ENCODE data around the gene PIP4K2A.

PIP4K2A gene

DNA sequence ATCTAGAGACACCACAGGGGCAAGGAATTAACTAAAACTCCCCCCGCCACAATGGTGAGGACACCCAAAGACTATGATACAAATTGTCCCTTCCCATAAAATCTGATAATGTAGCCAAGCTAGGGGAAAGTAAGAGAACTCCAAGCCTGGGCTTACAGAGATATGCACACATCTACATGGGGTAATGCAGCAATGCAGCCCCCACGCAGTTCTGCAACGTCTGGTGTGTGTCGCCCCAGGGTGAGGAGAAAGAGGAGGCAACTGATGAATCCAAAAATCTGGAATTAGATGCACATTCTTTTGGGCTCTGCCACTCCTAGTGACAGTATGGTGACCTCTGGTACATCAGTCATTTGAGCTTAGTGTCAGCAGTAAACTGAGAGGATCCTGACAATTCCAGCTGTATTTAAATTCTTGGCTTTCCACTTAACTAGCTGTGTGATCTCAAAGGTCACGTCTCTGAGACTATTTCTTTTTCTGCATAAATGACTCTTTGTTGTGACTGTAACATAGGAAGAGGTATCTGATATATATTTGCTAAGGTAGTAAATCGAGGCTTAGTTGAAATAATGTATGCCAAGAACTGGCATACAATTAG, 51.5 kb downstream of the PIP4K2A start:
- DNase-seq = no peak

DNA sequence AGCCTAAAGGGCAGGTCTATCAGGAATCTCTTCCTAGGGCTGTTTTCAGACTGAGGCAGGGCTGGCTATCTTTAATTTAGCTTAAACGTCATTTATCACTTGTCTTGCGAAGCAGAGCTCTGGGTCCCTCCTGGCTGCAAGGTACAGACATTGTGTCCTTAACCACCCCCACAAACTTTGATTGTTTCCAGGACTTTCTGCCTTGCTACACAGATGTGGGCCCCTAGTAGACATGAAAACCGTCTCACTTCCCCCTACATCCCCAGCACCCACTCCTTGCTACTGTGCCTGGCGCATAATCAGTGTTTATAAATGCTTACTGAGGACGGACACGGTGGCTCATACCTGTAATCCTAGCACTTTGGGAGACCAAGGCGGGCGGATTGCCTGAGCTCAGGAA, 54.5 kb downstream of the PIP4K2A start:
- DNase-seq = no peak

DNA sequence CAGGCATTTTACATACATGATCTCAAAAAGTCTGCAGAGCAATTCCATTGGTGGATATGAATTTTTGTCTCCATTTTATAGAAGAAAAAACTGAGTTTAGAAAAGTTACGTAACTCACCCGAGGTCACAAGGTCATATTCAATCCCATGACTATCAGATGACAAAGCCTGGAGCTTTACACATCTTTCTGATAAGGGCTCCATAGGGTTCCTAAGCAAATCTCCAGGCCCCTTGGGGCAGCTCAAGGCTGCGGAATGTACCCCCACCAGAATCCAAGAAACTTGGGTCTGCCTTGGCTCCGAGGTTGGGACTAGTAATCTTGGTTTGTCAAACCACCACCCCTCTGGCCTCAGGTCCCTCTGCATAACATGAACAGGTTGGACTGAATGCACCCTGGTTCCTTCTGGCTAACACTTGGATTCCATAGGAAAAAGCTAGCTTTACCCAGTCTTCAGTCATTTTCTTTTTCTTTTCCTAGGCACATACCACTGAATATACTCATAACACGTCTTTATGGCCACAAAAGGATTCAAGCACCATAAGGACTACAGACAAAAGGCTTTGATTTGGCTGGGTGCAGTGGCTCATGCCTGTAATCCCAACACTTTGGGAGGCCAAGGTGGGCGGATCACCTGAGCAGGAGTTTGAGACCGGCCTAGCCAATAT, 55.5 kb downstream of the PIP4K2A start:
- no peak for DNase-seq

DNA sequence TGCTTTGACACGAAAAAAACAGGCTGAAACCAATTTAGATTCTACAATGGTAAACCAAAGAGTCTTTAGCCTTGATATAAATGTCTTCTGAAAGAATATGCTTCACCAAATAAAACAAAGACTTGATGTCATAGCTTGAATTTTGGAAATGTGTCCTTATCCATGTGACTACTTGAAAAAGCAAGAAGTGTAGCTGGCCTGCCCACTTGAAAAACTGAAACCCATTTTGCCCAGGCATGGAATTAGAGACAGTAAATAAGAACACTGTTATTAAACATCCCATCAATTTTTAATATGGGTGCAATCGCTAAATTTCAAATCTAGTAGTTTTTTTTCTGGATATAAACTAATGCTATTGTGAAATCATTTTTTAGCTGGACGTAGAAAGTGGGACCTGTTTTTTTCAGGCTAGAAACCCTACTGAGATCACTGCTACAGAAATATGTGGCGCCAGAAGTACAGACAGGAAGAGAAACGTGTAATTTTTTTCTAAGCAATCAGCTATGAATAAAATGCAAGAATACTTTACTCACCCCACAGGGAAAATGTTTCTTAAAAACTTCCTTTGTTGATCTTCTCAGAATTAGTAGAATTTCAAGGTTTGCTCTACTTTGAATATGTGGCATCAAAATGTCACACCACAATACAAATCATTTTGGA, 56.7 kb downstream of the PIP4K2A start:
- DNase-seq = no peak

DNA sequence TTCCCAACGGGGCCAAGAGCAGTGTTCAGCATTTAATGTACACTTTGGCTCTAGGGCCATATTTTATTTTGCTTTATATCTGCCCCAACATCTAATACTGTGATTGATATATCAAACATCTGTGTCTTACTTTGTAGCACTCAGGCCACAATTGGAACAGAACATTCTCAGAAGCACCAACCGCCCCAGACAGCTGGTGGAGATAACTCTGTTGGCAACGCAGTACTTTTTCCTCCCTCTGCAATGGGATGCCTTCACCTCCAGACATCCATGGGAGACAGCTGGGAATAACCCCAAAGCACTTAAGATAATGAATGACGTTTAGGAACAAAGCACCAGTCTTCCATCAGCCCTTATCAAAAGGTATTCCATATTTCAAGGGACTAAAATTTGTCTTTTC, 57.4 kb downstream of the PIP4K2A start:
- DNase-seq = no peak

DNA sequence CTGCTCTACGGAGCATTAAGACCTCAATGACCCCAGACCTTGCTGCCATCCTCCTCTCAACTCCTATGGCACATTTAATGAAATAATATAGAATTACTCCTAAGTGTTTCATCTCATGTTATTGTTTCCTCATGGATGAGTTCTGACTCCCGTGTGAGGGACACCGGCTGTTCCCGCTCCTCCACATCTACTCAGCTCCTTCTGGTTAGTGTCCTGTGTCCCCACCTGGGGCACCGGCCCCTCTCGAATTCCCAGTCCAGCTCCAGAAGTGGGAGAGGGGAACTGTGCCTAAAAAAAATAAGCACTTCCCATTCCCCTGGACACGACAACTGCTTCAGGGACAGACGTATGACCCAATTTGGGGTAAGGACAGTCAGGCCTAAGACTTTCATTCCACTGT, 58.3 kb downstream of the PIP4K2A start:
- DNase-seq = no peak

DNA sequence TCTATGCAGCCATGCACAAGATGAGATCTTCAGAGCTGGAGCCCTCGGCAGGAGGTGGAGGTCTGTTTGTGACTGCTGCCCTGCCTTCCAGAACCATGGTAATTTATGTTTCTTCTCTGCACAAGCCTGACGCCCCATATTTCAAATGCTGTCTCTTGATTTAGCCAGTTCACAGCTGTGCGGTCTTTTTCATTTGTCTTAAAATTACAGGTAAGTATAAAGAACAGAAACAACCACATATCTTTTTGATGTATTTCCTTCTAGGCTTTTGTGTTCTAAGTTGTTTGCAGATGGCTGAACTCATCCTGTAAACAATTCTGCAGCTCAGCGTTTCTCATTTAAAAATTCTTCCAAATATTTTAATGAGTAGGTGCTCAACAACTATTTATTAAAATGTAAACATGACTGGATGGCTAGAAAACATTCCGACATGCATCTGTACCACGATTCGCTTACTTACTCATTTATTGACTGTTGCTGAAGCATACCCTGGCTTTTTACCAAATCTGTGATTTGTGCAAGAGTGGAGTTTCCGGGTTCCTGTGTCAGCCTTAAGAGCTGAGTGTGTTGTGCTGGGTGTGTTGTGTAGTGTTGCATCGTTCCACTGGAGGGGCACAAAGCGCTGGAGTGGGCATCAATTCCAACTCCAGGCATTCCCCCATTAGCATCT, 58.9 kb downstream of the PIP4K2A start:
- DNase-seq = no peak

DNA sequence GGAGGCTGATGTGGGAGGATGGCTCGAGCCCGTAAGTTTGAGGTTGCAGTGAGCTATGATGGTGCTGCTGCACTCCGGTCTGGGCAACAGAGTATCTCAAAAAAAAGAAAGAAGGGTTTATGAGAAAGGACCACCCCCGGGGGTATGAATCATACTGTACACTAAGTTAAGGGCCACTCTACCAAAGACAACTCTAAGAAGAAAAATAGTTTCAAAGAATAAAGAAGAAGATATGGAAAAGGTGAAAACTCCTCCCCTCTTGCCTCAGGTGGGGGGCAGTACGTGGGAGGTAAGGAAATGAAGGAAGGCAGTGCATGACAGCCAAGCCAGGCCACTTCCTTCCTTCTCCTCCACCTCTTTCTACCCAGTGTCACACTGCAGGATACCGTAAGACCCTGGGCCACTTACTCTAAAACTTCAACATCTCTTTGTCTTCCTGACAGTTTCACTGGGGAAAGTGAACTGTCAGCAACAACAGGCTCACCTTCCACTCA, 61.3 kb downstream of the PIP4K2A start:
- DNase-seq = no peak

DNA sequence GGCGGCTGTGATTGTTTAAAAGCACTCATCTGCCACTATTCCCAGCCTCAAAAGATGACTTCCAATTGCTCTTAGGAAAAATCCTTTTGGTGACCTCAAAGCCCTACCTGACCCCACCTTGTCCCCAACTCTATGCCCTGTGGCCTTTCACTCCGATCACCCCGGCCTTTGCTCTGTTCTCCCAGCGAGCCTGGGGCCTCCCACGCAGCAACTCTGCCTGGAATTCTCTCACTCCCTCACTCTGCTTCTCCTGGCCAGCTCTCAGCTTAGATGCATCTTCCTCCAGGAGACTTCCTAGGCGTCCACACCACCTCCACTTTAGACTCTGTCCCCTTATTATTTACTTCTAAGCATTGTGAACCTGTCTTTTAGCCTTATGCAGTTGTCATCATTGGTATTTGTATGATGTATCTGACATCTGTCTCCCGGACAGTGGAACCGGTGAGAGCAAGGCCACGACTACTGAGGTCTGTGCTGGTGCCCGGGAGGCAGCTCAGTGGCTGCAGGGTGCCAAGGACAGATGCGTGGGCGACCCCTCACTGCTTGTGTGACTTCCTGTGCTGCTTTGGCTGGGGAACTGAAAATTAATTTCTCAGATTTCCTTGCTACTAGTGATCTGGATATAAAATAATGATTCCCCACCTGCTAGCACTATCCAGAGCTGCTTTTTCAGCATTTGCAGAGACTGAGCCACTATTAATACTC, 63.0 kb downstream of the PIP4K2A start:
- no peak for DNase-seq

DNA sequence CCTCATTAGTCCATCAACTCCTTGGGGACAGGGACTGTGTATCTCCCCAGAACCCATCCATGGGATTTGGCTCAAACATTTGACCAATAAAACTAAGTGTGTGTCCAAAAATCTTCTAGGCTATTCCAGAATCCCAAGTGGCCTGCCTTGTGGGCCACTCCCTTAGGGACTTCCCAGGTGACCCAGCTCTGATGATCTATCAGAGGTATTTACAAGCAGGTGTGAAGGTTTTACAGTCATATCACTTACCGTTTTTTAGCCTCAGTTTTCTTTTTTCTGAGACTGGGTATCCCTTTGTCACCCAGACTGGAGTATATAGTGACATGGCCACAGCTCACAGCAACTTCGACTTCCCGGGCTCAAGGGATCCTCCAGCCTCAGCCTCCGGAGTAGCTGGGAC, 64.4 kb downstream of the PIP4K2A start:
- no peak for DNase-seq

DNA sequence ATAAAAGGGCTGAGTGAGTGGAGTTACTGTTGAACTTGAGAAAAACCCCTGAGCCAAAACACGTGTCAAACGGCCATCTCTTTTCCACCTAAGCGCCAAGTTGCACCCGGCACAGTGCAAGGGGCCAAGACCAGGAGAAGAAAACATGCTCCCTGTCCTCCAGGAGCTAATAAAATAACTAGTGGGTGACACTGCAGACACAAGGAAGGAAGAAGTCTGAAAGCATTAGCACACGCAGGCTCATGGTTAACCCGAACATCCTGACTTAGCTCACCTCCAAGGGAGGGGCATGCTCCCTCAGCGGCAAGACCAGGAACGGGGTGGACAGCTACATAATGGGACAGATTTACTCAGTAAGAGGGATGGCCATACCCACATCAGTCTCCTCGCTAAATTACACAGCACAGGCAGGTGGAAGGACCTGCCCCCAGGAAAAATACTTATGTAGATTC, 65.0 kb downstream of the PIP4K2A start:
- DNase-seq = no peak

DNA sequence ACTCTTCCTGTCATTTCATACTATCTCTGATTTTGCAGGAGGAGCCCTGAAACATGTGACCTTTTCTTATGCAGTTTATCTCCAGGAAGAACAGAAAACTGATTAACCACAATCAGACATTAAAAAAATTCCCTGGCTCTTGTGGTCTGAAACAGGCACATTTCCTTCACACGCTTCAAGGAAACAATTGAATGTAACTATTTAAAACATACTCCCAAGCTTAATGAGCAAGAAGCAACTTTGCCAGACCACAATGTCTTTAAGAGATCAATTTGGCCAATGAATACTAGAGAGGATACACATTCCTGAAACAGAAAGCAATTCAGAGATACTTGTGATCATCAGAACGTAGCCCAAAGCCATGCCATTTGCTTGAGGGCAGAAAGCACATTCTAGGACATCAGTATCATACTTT, 65.8 kb downstream of the PIP4K2A start:
- DNase-seq = no peak

DNA sequence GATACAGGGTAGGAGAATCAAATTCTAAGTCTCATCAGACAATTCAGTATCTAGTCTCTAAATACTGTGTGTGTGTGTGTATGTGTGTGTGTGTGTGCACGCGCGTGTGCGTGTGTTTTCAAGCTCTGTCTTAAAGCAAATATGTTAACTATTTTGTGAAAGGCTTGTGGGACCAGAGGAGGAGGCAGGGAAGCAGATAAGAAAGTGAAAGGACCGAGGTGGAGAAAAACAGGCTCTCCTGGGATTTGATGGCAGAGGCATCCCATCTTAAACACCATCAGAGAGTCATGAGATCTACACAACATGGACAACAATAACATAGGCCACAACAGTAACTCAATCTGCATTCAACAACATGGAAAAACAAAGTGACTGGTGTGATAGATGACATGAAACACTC, 67.1 kb downstream of the PIP4K2A start:
- no peak for DNase-seq

DNA sequence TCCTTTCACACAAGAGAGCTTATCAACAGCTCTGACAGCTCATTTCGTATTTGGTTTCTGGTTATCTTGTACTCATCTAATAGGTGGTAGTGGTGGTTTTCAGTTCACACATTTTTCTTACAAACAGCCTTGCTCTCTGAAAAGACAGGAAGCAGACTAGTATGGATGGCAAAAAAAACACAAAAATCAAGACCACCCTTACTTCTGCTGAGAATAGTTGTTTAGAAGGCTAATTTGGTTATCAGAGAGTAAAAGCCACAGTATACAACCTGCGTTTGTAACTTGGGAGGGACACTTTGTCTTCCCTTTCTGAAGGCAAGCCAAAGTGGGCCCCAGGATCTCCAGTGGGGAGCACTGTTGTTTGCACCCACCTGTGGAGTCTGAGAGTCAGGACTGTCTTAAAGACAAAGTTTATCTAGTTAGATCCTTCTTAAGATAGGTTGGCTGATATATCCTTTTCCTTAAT, 68.0 kb downstream of the PIP4K2A start:
- no peak for DNase-seq

DNA sequence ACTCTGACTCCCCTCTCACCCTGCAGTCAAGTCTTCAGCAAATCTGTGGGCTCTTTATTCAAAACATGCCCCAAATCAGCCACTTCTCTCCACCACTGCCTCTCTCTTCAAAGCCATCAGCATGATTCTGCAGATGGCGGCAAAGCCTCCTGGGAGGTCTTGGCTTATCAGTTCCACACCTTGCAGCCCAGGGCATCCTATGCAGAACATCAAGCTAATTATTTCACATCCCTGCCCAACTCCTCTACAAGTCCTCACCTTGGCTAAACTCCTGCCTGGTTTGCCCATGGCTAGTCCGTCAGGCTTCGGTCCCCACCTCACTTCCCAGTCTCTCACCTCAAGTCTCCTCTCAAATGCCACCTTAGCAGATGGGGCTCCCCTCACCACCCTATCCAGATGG, 70.2 kb downstream of the PIP4K2A start:
- no peak for DNase-seq

DNA sequence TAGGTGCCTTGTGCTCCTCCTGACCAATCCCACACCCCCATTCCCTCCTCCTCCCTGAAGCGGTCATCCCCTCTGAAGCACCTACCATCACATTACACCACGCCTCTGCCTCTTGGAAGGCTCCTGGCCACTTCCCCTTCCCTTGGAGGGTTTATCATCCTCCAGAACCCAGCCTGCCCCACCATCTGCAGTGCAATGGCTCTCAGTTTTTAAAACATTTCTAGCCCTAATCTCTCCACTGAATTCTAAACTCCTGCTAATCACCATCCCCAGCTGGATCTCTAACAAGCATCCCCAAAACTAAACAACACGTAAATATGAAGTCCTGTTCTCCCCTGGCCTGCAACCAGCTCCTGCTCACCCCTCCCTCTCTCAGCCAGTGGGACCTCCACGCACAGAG, 70.6 kb downstream of the PIP4K2A start:
- DNase-seq = no peak

DNA sequence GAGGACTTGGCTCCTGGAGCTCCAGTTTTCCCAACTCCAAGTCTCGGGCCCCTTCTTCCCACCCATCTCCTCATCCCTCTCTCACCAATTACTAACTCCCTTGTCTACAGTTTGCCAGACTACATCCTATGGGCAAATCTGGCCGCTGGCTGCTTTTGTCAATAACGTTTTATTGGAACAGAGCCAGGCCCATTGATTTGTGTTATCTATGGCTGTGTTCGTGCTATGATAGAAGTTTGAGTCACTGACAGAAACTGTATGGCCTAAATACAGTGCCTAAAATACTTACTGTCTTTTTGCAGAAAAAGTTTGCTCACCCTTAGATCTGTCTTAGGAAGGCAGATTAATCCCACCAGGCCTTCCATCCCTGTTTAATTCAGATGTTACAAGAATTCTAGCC, 71.3 kb downstream of the PIP4K2A start:
- no peak for DNase-seq

DNA sequence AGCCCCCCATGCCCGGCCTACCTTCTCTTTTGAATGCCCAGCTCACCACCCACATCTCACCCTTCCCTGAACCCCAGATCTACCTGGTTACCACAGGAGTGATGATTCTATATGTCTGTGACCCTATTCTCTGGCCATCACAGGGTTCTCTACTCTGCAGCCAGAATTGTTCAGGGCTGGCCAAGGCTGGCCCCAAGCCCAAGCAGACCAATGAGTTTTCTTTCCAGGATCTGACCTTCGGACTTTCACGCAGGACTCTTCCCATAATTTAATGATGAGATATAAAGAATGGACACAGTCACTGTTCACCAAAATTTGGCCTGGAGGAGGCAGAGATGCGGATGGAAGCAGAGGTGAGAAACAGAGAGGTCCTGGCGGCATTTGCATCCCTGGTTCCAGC, 72.6 kb downstream of the PIP4K2A start:
- no peak for DNase-seq

DNA sequence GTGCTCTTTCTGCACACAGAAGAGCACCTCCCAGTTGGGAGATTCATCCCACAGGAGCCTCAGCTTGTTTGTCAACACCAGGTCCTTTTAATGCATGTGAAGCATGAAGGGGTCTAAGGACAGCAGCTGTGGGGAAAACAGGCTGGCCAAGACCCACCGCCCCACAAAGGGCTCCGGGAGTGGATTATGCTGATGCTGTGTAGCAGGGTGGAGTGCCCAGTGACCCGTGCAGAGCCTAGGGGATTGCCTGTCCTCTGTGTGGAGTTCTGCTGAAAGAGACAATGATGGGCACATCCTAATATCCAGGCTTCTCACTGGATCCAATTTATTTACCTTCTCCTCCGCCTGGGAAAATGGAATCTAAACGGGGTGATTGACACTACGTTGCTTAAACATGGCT, 74.0 kb downstream of the PIP4K2A start:
- DNase-seq = no peak

DNA sequence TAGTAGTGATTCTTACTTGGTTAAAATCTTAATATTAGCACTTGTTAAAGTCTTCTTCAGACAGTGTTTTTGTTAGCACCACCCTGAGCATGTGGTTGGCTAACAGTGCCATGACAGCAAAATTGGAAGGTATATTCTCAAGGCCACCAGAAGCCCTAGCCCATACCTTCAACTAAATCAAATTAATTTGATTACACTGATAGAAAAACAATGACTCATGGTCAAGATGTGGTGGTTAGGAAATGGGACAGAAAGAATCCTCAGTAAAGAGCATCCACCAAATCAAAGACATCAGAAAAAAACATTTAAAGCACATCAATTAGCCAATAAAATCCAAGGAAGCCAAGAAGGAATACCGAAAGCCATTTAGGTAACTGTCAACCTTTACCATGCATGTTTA, 75.5 kb downstream of the PIP4K2A start:
- DNase-seq = no peak

DNA sequence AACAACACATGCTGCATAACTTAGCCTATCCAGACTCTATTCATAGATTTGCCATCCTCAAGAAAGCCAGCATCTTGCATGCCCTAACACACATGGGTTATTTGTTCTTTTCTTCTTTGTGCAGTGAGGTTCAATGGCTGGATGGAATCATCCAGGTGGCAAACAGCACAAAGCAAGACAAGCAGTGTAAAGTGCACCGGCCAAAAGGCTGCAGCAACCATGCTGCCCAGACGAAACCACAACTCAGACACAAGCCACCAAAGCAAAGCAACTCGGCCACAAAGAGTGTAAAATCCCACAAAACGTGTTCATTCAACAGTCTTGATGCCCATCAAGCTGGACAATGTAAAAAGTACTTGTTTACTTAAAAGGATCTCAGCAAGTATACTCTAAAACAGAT, 76.9 kb downstream of the PIP4K2A start:
- no peak for DNase-seq

DNA sequence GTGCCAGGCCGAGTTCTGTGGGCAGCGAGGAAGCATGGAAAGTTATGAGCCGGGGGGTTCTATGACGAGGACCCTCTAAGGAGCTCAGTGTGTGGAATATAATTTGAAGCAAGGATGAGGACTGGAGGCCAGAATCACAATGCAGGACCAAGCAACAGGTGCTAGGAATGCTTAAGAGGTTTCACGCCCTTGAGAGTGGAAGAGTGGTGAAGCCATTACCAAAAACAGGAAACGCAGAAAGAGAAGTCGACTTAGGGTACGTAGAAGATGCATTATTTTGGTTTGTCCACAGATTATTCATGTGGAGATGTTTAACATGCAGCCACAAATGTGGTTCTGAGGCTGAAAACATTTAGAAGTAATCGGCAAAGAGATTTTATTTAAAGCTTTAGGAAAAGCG, 78.7 kb downstream of the PIP4K2A start:
- DNase-seq = no peak
